ENCODE results near the gene NDUFB11. TPM values are rescaled to one million over a fixed set of nuclear protein-coding genes. Genes with fewer than 3 reads are reported as not detected.
"Not testable (repeated sequence)": the region's sequence is repeated elsewhere in the genome, so short reads cannot be mapped to it uniquely, and the experiment has no call there.

Gene NDUFB11
- total and polyA plus RNA-seq, 8 donors, result 45.3 to 408 (median 94.3) TPM

DNA sequence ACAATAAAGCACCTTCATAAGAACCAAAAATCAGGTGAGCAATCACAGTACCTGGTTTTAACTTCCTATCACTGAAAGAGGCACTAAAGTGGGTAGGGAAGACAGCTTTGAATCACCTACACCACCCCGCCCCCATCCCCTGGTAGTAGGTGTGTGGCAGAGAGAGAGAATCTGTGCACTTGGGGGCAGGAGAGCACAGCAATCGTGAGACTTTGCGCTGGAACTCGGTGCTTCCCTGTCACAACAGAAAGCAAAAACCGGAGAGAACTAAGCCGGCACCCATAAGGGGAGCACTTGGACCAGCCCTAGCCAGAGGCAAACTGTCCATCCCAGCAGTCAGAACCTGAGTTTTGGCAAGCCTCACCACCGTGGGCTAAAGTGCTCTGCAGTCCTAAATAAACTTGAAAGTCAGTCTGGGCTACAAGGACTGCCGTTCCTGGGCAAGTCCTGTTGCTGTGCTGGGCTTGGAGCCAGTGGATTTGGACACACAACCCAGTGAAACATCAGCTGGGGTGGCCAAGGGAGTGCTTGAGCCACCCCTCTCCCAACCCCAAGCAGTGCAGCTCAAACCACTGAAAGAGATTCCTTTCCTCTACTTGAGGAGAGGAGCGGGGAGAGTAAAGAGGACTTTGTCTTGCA lies 32.1 kb downstream of the NDUFB11 start:
- Histone ChIP-seq H3K27ac (no peak overlapping the region), H3K9me3 (no peaks in the 10 kb centered on the region), H3K4me1 (no peaks in the 10 kb centered on the region), H3K4me3 (no peak overlapping the region), H3K36me3 (no peaks in the 10 kb centered on the region), H3K27me3 (no peaks in the 10 kb centered on the region)
- TF ChIP-seq, protein P1, sequence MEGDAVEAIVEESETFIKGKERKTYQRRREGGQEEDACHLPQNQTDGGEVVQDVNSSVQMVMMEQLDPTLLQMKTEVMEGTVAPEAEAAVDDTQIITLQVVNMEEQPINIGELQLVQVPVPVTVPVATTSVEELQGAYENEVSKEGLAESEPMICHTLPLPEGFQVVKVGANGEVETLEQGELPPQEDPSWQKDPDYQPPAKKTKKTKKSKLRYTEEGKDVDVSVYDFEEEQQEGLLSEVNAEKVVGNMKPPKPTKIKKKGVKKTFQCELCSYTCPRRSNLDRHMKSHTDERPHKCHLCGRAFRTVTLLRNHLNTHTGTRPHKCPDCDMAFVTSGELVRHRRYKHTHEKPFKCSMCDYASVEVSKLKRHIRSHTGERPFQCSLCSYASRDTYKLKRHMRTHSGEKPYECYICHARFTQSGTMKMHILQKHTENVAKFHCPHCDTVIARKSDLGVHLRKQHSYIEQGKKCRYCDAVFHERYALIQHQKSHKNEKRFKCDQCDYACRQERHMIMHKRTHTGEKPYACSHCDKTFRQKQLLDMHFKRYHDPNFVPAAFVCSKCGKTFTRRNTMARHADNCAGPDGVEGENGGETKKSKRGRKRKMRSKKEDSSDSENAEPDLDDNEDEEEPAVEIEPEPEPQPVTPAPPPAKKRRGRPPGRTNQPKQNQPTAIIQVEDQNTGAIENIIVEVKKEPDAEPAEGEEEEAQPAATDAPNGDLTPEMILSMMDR (IDR thresholded peaks at IDR 0.05), result no peak
- TF ChIP-seq POLR2A (IDR thresholded peaks at IDR 0.05) (no peak), POLR2AphosphoS5 (IDR thresholded peaks at IDR 0.05) (no peak), EP300 (IDR thresholded peaks at IDR 0.05) (no peak)
- intact Hi-C loops (cut with DNase I; ENCODE audit: low total_unique reads), result no loop called here
- 50 to 74% (median 54%) methylated on average over 2 to 9 of the region's 9 CpGs for WGBS, 5 donors
- no peak for DNase-seq

DNA sequence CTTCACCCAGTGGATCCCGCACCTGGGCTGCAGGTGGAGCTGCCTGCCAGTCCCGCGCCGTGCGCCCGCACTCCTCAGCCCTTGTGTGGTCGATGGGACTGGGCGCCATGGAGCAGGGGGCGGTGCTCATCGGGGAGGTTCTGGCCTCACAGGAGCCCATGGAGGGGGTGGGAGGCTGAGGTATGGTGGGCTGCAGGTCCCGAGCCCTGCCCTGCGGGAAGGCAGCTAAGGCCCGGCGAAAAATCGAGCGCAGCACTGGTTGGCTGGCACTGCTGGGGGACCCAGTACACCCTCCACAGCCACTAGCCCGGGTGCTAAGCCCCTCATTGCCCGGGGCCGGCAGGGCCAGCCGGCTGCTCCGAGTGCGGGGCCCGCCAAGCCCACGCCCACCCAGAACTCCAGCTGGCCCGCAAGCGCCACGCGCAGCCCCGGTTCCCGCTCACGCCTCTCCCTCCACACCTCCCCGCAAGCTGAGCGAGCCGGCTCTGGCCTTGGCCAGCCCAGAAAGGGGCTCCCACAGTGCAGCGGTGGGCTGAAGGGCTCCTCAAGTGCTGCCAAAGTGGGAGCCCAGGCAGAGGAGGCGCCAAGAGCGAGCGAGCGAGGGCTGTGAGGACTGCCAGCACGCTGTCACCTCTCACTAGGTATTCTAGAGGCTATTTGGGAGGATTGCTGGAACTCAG lies 33.4 kb downstream of the NDUFB11 start:
- H3K27me3 ChIP-seq; DNase-seq; intact Hi-C loops (cut with DNase I; ENCODE audit: low total_unique reads); H3K36me3 ChIP-seq; H3K4me3 ChIP-seq; H3K9me3 ChIP-seq; H3K4me1 ChIP-seq; H3K27ac ChIP-seq: not testable (repeated sequence)
- WGBS, 5 donors, result 90 to 97% (median 97%) methylated on average over 4 to 40 of the region's 40 CpGs

DNA sequence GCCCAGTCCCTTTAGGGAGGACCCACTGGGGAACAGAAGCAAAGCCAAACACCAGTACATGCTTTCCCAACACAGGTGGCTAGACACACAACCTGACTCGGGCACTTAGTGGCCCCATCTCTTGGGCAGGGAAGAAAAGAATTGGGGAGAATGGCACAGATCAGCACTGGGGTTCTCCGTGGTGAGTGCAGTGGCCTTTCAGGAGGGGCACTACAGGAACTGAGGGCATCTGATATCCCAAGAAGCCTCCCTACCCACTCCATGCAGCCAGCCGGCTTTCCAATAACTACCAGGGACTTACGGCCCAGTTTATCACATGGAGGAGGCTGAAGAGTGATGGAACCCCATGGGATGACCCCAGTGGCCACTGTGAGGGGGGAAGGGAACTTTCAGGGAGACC lies 43.3 kb downstream of the NDUFB11 start:
- Histone ChIP-seq H3K36me3 (peaks cover 0 to 12% (median 0%) of the 10 kb centered on the region in 4 donors), H3K27ac (no peak overlapping the region), H3K4me1 (no peaks in the 10 kb centered on the region), H3K9me3 (peaks cover 0 to 9% (median 4%) of the 10 kb centered on the region in 4 donors), H3K27me3 (peaks cover 0 to 14% (median 0%) of the 10 kb centered on the region in 3 donors), H3K4me3 (no peak overlapping the region)
- no peak for DNase-seq
- 76 to 95% (median 85%) methylated on average over 3 to 4 of the region's 4 CpGs for WGBS, 5 donors
- TF ChIP-seq POLR2A (IDR thresholded peaks at IDR 0.05), result no peak
- TF ChIP-seq POLR2AphosphoS5 (IDR thresholded peaks at IDR 0.05), result no peak
- TF ChIP-seq, protein P1 (IDR thresholded peaks at IDR 0.05), result no peak
- no peak for TF ChIP-seq EP300 (IDR thresholded peaks at IDR 0.05)
- intact Hi-C loops (cut with DNase I; ENCODE audit: low total_unique reads), result no loop called here

DNA sequence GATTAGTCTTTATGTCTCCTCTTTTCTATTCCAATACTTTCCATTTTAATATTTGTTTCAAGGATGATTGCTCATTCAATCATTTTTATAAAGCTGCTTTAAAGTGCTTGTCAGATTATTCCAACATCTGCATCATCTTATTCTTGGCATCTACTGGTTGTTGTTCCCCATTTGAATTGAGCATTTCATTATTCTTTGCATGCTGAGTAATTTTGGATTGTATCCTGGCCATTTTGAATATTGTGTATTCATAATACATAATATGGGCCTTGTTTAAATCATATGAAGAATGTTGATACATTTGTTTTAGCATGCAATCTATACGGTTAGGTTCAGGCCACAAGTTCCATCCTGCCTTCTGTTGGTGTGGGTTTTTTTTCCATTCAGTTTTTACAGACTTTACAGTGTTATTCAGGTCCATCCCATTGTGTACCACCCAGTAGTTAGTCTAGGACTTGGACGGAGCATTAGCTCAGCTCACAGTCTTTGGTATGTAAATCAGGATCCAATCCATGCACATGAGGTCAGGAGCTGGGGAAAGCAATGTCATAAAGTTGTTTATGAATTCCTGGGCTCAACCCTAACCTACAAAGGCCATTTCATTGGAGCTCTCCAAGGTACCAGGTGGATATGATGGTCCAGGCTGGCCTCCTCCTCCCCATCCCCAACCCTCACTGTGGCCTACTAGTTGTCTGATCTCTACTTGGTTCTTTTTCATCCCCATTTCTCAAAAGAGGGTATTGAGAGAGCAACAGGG lies 46.0 kb downstream of the NDUFB11 start:
- Histone ChIP-seq H3K4me3 (no peak overlapping the region), H3K27ac (no peak overlapping the region), H3K9me3 (peaks cover 0 to 13% (median 6%) of the 10 kb centered on the region in 4 donors), H3K36me3 (peaks cover 0 to 12% (median 0%) of the 10 kb centered on the region in 4 donors), H3K27me3 (peaks cover 0 to 11% (median 0%) of the 10 kb centered on the region in 3 donors), H3K4me1 (no peaks in the 10 kb centered on the region)
- no peak for TF ChIP-seq POLR2A (IDR thresholded peaks at IDR 0.05)
- TF ChIP-seq, protein P1 (IDR thresholded peaks at IDR 0.05), result no peak
- no peak for TF ChIP-seq EP300 (IDR thresholded peaks at IDR 0.05)
- no peak for TF ChIP-seq POLR2AphosphoS5 (IDR thresholded peaks at IDR 0.05)
- 69 to 89% (median 83%) methylated on average over 2 of the region's 2 CpGs for WGBS, 5 donors
- DNase-seq, result no peak
- intact Hi-C loops (cut with DNase I; ENCODE audit: low total_unique reads), result no loop called here
